ENCODE measurements around the gene GRAMD1B. TPM values are rescaled to one million over a fixed set of nuclear protein-coding genes. Genes with fewer than 3 reads are reported as not detected.

The GRAMD1B gene
- total and polyA plus RNA-seq, 4 donors = 0.29 to 2.6 (median 1.3) TPM

DNA sequence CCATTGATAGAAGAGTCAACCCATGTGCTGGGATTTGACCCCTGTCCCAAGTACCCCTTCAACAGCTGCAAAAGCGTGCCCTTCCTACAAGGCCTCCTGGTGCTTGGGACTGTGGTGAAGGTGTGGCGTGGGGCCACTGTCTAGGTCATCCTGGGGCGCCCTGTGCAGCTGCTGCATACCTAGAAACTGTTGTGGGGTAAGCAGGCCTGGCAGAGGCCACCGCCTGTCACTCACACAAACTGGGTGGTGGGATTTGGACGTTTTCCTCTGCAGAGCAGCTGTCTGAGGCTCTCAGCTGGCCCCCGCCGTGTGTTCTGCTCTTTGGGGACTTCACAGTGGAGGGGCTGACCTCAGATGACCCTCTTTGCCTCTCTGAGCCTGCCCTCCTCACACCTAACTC lies 154.7 kb downstream of the GRAMD1B start:
- Histone ChIP-seq H3K36me3 (ENCODE audit: control insufficient read depth in 4 of 4, insufficient read depth in 3 of 4, low read depth in 1 of 4, low read length in 3 of 4) (no peaks in the 10 kb centered on the region), H3K9me3 (ENCODE audit: control insufficient read depth in 4 of 4, low read length in 3 of 4) (no peaks in the 10 kb centered on the region), H3K9ac (ENCODE audit: low read depth in 1 of 2, low read length in 2 of 2) (no peak overlapping the region), H3K4me1 (ENCODE audit: control insufficient read depth in 4 of 4, insufficient read depth in 4 of 4, low read length in 3 of 4) (peaks cover 0 to 8% (median 2%) of the 10 kb centered on the region in 4 donors), H3K27me3 (ENCODE audit: control insufficient read depth in 4 of 4, insufficient read depth in 4 of 4, low read length in 3 of 4) (no peaks in the 10 kb centered on the region), H3K4me3 (ENCODE audit: low read depth in 1 of 3, low read length in 3 of 3) (no peak overlapping the region), H3K27ac (ENCODE audit: low read depth in 1 of 2, low read length in 2 of 2) (no peak overlapping the region)
- no peak for DNase-seq (ENCODE audit: low spot score)
- 90% methylated on average over 7 of the region's 7 CpGs for WGBS
- TF ChIP-seq, protein P1, sequence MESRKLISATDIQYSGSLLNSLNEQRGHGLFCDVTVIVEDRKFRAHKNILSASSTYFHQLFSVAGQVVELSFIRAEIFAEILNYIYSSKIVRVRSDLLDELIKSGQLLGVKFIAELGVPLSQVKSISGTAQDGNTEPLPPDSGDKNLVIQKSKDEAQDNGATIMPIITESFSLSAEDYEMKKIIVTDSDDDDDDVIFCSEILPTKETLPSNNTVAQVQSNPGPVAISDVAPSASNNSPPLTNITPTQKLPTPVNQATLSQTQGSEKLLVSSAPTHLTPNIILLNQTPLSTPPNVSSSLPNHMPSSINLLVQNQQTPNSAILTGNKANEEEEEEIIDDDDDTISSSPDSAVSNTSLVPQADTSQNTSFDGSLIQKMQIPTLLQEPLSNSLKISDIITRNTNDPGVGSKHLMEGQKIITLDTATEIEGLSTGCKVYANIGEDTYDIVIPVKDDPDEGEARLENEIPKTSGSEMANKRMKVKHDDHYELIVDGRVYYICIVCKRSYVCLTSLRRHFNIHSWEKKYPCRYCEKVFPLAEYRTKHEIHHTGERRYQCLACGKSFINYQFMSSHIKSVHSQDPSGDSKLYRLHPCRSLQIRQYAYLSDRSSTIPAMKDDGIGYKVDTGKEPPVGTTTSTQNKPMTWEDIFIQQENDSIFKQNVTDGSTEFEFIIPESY (IDR thresholded peaks at IDR 0.05) = no peak
- no peak for TF ChIP-seq FOXA2 (IDR thresholded peaks at IDR 0.05)

DNA sequence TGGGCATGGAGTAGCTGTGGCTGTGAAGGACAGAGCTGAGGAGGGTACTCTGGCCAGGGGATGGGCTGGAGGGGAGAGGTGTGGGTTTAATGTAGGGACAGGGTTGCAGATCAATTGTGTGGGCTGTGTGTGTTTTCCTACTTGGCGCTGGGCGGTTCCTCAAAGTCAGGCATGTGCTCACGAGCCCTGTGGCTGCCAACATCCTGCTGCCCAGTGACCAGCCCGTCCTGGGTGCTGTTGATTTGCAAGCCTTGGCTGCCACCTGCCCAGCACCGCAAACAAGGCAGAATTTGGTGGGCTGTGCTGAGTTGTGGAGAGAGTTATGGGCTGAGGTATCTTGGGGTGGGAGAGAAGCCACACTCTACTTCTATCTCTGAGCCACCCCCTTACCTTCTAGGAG lies 155.1 kb downstream of the GRAMD1B start:
- H3K36me3 ChIP-seq (ENCODE audit: control insufficient read depth in 4 of 4, insufficient read depth in 3 of 4, low read depth in 1 of 4, low read length in 3 of 4) = no peaks in the 10 kb centered on the region
- WGBS = 61% methylated on average over 5 of the region's 5 CpGs
- no peaks in the 10 kb centered on the region for H3K27me3 ChIP-seq (ENCODE audit: control insufficient read depth in 4 of 4, insufficient read depth in 4 of 4, low read length in 3 of 4)
- no peaks in the 10 kb centered on the region for H3K9me3 ChIP-seq (ENCODE audit: control insufficient read depth in 4 of 4, low read length in 3 of 4)
- peaks cover 0 to 8% (median 2%) of the 10 kb centered on the region in 4 donors for H3K4me1 ChIP-seq (ENCODE audit: control insufficient read depth in 4 of 4, insufficient read depth in 4 of 4, low read length in 3 of 4)
- no peak overlapping the region for H3K4me3 ChIP-seq (ENCODE audit: low read depth in 1 of 3, low read length in 3 of 3)
- TF ChIP-seq NR2F2 (IDR thresholded peaks at IDR 0.05) = no peak
- TF ChIP-seq, protein P2, sequence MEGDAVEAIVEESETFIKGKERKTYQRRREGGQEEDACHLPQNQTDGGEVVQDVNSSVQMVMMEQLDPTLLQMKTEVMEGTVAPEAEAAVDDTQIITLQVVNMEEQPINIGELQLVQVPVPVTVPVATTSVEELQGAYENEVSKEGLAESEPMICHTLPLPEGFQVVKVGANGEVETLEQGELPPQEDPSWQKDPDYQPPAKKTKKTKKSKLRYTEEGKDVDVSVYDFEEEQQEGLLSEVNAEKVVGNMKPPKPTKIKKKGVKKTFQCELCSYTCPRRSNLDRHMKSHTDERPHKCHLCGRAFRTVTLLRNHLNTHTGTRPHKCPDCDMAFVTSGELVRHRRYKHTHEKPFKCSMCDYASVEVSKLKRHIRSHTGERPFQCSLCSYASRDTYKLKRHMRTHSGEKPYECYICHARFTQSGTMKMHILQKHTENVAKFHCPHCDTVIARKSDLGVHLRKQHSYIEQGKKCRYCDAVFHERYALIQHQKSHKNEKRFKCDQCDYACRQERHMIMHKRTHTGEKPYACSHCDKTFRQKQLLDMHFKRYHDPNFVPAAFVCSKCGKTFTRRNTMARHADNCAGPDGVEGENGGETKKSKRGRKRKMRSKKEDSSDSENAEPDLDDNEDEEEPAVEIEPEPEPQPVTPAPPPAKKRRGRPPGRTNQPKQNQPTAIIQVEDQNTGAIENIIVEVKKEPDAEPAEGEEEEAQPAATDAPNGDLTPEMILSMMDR (IDR thresholded peaks at IDR 0.05; ENCODE audit: low read depth, low read length, missing input control) = no peak
- DNase-seq (ENCODE audit: low spot score) = no peak
- H3K27ac ChIP-seq (ENCODE audit: low read depth in 1 of 2, low read length in 2 of 2) = no peak overlapping the region
- H3K9ac ChIP-seq (ENCODE audit: low read depth in 1 of 2, low read length in 2 of 2) = no peak overlapping the region

DNA sequence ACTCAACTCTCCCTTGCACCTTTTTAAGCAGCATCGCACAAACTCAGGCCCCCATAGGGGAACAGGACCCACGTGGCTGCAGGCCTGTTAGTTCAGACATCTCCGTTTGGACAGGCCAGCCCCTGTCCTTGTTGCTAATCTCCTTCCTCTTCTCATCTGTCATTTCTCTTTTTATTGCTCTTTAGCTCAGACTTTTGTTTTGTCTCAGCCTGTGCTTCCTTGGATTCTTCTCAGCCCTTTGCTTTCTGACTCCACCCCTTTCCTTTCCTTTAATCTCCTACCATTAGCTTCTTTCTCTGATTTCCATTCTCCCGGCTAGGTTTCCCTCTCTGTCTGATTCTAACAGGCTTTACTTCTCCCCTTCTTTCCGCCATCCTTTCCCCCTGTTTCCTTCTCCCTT lies 155.6 kb downstream of the GRAMD1B start:
- no peak overlapping the region for H3K27ac ChIP-seq (ENCODE audit: low read depth in 1 of 2, low read length in 2 of 2)
- no peaks in the 10 kb centered on the region for H3K9me3 ChIP-seq (ENCODE audit: control insufficient read depth in 4 of 4, low read length in 3 of 4)
- TF ChIP-seq YY1 (IDR thresholded peaks at IDR 0.05) (no peak), GABPA (IDR thresholded peaks at IDR 0.05 in 1 of 2, conservative IDR thresholded peaks at IDR 0.05 in 1 of 2) (no peak), FOXA1 (IDR thresholded peaks at IDR 0.05) (no peak), FOXA2 (IDR thresholded peaks at IDR 0.05) (no peak), NR2F2 (IDR thresholded peaks at IDR 0.05) (no peak), RAD21 (IDR thresholded peaks at IDR 0.05) (no peak)
- TF ChIP-seq, protein P3, sequence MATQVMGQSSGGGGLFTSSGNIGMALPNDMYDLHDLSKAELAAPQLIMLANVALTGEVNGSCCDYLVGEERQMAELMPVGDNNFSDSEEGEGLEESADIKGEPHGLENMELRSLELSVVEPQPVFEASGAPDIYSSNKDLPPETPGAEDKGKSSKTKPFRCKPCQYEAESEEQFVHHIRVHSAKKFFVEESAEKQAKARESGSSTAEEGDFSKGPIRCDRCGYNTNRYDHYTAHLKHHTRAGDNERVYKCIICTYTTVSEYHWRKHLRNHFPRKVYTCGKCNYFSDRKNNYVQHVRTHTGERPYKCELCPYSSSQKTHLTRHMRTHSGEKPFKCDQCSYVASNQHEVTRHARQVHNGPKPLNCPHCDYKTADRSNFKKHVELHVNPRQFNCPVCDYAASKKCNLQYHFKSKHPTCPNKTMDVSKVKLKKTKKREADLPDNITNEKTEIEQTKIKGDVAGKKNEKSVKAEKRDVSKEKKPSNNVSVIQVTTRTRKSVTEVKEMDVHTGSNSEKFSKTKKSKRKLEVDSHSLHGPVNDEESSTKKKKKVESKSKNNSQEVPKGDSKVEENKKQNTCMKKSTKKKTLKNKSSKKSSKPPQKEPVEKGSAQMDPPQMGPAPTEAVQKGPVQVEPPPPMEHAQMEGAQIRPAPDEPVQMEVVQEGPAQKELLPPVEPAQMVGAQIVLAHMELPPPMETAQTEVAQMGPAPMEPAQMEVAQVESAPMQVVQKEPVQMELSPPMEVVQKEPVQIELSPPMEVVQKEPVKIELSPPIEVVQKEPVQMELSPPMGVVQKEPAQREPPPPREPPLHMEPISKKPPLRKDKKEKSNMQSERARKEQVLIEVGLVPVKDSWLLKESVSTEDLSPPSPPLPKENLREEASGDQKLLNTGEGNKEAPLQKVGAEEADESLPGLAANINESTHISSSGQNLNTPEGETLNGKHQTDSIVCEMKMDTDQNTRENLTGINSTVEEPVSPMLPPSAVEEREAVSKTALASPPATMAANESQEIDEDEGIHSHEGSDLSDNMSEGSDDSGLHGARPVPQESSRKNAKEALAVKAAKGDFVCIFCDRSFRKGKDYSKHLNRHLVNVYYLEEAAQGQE (IDR thresholded peaks at IDR 0.05) = no peak
- no peaks in the 10 kb centered on the region for H3K27me3 ChIP-seq (ENCODE audit: control insufficient read depth in 4 of 4, insufficient read depth in 4 of 4, low read length in 3 of 4)
- H3K4me3 ChIP-seq (ENCODE audit: low read depth in 1 of 3, low read length in 3 of 3) = no peak overlapping the region
- H3K9ac ChIP-seq (ENCODE audit: low read depth in 1 of 2, low read length in 2 of 2) = no peak overlapping the region
- WGBS = 74% methylated on average over 5 of the region's 5 CpGs
- H3K4me1 ChIP-seq (ENCODE audit: control insufficient read depth in 4 of 4, insufficient read depth in 4 of 4, low read length in 3 of 4) = peaks cover 0 to 4% (median 2%) of the 10 kb centered on the region in 4 donors
- no peaks in the 10 kb centered on the region for H3K36me3 ChIP-seq (ENCODE audit: control insufficient read depth in 4 of 4, insufficient read depth in 3 of 4, low read depth in 1 of 4, low read length in 3 of 4)
- DNase-seq (ENCODE audit: low spot score) = no peak

All from liver (tissue), 9 donors.